HepG2 (cell line): Measurements from ENCODE around the gene ACSL6. TPM values are rescaled to one million over a fixed set of nuclear protein-coding genes. Genes with fewer than 3 reads are reported as not detected.

ENCODE experiments used
- CHD2 ChIP-seq: IDR thresholded peaks from 2 replicates; pipeline ENCODE4 v1.6.1; 2011; ENCODE audit warnings: low read depth, low read length, improper control_type of control experiment
- DPF2 ChIP-seq: sonication (generic); formaldehyde crosslinking; IDR thresholded peaks from 2 replicates; pipeline ENCODE4 v1.4.0; 2020; ENCODE audit warnings: mild to moderate bottlenecking, low read depth, missing genetic modification reagents, borderline replicate concordance
- DR1 ChIP-seq: sonication (generic); formaldehyde crosslinking; IDR thresholded peaks from 2 replicates; pipeline ENCODE4 v1.8.0; 2021; ENCODE audit warnings: mild to moderate bottlenecking, missing genetic modification reagents, inconsistent platforms
- FOXO1 ChIP-seq: sonication (generic); formaldehyde crosslinking; IDR thresholded peaks from 2 replicates; pipeline ENCODE4 v1.4.0; 2020; ENCODE audit warnings: missing genetic modification reagents
- HMG20A ChIP-seq: IDR thresholded peaks from 2 replicates; pipeline ENCODE4 v1.6.1; 2016; ENCODE audit warnings: borderline replicate concordance
- KDM4B ChIP-seq: sonication (generic); formaldehyde crosslinking; IDR thresholded peaks from 2 replicates; pipeline ENCODE4 v1.4.0; 2020; ENCODE audit warnings: missing genetic modification reagents
- KLF16 ChIP-seq, 2 experiments: sonication (generic) in 1 of 2; formaldehyde crosslinking in 1 of 2; IDR thresholded peaks; 2 replicates each; pipeline versions ENCODE4 v1.6.1 to v1.8.0; 2016 to 2023; ENCODE audit warnings: missing genetic modification reagents in 2 of 2, missing compliant biosample characterization in 1 of 2
- MTA1 ChIP-seq: sonication (generic); formaldehyde crosslinking; IDR thresholded peaks from 2 replicates; pipeline ENCODE4 v1.4.0; 2020; ENCODE audit warnings: missing genetic modification reagents, mild to moderate bottlenecking, borderline replicate concordance
- NFKBIZ ChIP-seq: IDR thresholded peaks from 2 replicates; pipeline ENCODE4 v1.6.1; 2018; ENCODE audit warnings: missing genetic modification reagents, missing compliant biosample characterization
- NFYC ChIP-seq: IDR thresholded peaks from 2 replicates; pipeline ENCODE4 v1.6.1; 2016; ENCODE audit warnings: missing genetic modification reagents, missing compliant biosample characterization
- PITX1 ChIP-seq: sonication (generic); formaldehyde crosslinking; IDR thresholded peaks from 2 replicates; pipeline ENCODE4 v1.5.1; 2020; ENCODE audit warnings: mild to moderate bottlenecking, missing genetic modification reagents
- YY1 ChIP-seq: IDR thresholded peaks from 2 replicates; pipeline ENCODE4 v1.6.1; 2011; ENCODE audit warnings: low read length, low read depth, moderate library complexity, mild to moderate bottlenecking; ENCODE audit not compliant: insufficient read depth, insufficient replicate concordance
- ZBTB1 ChIP-seq: sonication (generic); formaldehyde crosslinking; IDR thresholded peaks from 2 replicates; pipeline ENCODE4 v1.4.0; 2020; ENCODE audit warnings: missing genetic modification reagents, borderline replicate concordance
- ZNF101 ChIP-seq: sonication (generic); formaldehyde crosslinking; IDR thresholded peaks from 2 replicates; pipeline ENCODE4 v1.4.0; 2020; ENCODE audit warnings: mild to moderate bottlenecking, low read depth, missing genetic modification reagents, borderline replicate concordance
- ZNF441 ChIP-seq: sonication (generic); formaldehyde crosslinking; IDR thresholded peaks from 2 replicates; pipeline ENCODE4 v1.7.0; 2021; ENCODE audit warnings: missing genetic modification reagents, borderline replicate concordance
- ZNF460 ChIP-seq: sonication (generic); formaldehyde crosslinking; IDR thresholded peaks from 2 replicates; pipeline ENCODE4 v1.5.1; 2020; ENCODE audit warnings: missing genetic modification reagents, mild to moderate bottlenecking, borderline replicate concordance
- ZNF580 ChIP-seq: IDR thresholded peaks from 2 replicates; pipeline ENCODE4 v1.6.1; 2016; ENCODE audit warnings: low read depth, borderline replicate concordance
- polyA plus RNA-seq, 8 experiments: library from polyadenylated mRNA; depleted of rRNA in 3 of 8; stranded (reverse) in 7 of 8; unstranded in 1 of 8; fragments of >200 nt; fragmentation: Illumina TruSeq in 4 of 8; extraction: Trizol in 4 of 8; gene quantifications; 2 replicates each; pipeline versions ENCODE4 v1.2.1 to v1.2.3, GENCODE V29; 2011 to 2016; ENCODE audit warnings: low read depth in 4 of 8, missing spikeins in 1 of 8, mixed read lengths in 1 of 8; ENCODE audit not compliant: insufficient read depth in 1 of 8
- total RNA-seq, 5 experiments: library from RNA; depleted of rRNA; stranded (reverse); fragments of >200 nt; fragmentation: Illumina TruSeq; extraction: Trizol; gene quantifications; 2 replicates each; pipeline ENCODE4 v1.2.3, GENCODE V29; 2016; ENCODE audit warnings: low read depth in 1 of 5
- TF ChIP-seq, protein P1 (sequence below): sonication (generic); formaldehyde crosslinking; IDR thresholded peaks from 2 replicates; pipeline ENCODE4 v1.4.0; 2020; ENCODE audit warnings: mild to moderate bottlenecking, missing genetic modification reagents
- TF ChIP-seq, protein P2 (sequence below): sonication (generic); formaldehyde crosslinking; conservative IDR thresholded peaks from 2 replicates; pipeline ENCODE4 v1.4.0; 2020; ENCODE audit warnings: mild to moderate bottlenecking, missing genetic modification reagents, moderate library complexity

ACSL6 gene
- total and polyA plus RNA-seq, 2 of the 13 experiments (the other 11 are each of a cell fraction or from before 2014, with no cell fraction given): 3.7 to 3.8 TPM

DNA sequence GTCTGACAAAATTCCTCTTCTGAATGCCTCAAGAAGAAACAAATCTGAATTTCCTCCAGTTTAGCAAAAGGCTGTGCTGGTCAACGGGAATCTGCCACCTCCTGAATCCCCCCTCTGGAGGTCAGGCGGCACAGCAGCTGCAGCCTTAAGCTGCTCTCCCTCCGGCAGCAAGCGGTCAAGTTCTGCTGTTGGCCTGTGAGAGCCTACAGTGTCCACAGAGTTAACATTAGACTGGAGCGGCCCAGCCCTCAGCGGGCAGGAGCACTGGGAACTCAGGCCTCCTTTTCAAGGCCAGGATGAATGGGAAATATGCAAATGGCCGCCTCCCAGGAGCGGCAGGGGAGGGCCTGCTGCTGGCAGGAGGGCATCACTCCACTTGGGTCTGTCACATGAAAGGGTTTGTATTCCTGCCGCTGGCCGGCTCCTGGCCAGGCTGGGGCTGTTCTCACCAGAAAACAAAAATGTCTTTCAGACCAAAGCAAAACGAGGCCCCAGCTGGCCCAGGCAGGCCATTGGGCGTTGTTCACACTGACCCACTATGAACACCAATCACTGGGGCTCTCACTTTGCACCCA, 8.2 kb downstream of the ACSL6 start (continued):
- TF ChIP-seq HMG20A (CRISPR knock-in tag): peak; percentile 51; the same call in 1 of the 2 replicates
- 0 out of 4 replicates have a peak, but pooled peaks of 1 of the 2 experiments have one; percentile 60 for TF ChIP-seq KLF16 (CRISPR knock-in tag; IDR thresholded peaks at IDR 0.05)
- peak; percentile 46; the same call in 1 of the 2 replicates for TF ChIP-seq PITX1 (CRISPR knock-in tag)
- peak; percentile 59; the same call in 1 of the 2 replicates for TF ChIP-seq ZNF441
- TF ChIP-seq NFYC (CRISPR knock-in tag): peak; percentile 60
- TF ChIP-seq ZNF460 (CRISPR knock-in tag): peak; percentile 17; the same call in 1 of the 2 replicates
- no peak for TF ChIP-seq ZBTB1 (CRISPR knock-in tag)
- TF ChIP-seq, protein P1, sequence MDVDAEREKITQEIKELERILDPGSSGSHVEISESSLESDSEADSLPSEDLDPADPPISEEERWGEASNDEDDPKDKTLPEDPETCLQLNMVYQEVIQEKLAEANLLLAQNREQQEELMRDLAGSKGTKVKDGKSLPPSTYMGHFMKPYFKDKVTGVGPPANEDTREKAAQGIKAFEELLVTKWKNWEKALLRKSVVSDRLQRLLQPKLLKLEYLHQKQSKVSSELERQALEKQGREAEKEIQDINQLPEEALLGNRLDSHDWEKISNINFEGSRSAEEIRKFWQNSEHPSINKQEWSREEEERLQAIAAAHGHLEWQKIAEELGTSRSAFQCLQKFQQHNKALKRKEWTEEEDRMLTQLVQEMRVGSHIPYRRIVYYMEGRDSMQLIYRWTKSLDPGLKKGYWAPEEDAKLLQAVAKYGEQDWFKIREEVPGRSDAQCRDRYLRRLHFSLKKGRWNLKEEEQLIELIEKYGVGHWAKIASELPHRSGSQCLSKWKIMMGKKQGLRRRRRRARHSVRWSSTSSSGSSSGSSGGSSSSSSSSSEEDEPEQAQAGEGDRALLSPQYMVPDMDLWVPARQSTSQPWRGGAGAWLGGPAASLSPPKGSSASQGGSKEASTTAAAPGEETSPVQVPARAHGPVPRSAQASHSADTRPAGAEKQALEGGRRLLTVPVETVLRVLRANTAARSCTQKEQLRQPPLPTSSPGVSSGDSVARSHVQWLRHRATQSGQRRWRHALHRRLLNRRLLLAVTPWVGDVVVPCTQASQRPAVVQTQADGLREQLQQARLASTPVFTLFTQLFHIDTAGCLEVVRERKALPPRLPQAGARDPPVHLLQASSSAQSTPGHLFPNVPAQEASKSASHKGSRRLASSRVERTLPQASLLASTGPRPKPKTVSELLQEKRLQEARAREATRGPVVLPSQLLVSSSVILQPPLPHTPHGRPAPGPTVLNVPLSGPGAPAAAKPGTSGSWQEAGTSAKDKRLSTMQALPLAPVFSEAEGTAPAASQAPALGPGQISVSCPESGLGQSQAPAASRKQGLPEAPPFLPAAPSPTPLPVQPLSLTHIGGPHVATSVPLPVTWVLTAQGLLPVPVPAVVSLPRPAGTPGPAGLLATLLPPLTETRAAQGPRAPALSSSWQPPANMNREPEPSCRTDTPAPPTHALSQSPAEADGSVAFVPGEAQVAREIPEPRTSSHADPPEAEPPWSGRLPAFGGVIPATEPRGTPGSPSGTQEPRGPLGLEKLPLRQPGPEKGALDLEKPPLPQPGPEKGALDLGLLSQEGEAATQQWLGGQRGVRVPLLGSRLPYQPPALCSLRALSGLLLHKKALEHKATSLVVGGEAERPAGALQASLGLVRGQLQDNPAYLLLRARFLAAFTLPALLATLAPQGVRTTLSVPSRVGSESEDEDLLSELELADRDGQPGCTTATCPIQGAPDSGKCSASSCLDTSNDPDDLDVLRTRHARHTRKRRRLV (CRISPR knock-in tag): peak; percentile 87
- TF ChIP-seq YY1: peak; percentile 81
- TF ChIP-seq MTA1 (CRISPR knock-in tag): peak; percentile 66; the same call in 1 of the 2 replicates
- no peak for TF ChIP-seq ZNF101
- TF ChIP-seq DR1 (CRISPR knock-in tag): peak; percentile 55; the same call in 1 of the 2 replicates
- no peak for TF ChIP-seq CHD2
- TF ChIP-seq NFKBIZ (CRISPR knock-in tag): peak; percentile 76; the same call in 1 of the 2 replicates
- TF ChIP-seq ZNF580 (CRISPR knock-in tag): peak; percentile 76; the same call in 1 of the 2 replicates
- TF ChIP-seq FOXO1 (CRISPR knock-in tag): peak; percentile 62; the same call in 1 of the 2 replicates
- TF ChIP-seq KDM4B (CRISPR knock-in tag): peak; percentile 25; the same call in 1 of the 2 replicates
- TF ChIP-seq, protein P2, sequence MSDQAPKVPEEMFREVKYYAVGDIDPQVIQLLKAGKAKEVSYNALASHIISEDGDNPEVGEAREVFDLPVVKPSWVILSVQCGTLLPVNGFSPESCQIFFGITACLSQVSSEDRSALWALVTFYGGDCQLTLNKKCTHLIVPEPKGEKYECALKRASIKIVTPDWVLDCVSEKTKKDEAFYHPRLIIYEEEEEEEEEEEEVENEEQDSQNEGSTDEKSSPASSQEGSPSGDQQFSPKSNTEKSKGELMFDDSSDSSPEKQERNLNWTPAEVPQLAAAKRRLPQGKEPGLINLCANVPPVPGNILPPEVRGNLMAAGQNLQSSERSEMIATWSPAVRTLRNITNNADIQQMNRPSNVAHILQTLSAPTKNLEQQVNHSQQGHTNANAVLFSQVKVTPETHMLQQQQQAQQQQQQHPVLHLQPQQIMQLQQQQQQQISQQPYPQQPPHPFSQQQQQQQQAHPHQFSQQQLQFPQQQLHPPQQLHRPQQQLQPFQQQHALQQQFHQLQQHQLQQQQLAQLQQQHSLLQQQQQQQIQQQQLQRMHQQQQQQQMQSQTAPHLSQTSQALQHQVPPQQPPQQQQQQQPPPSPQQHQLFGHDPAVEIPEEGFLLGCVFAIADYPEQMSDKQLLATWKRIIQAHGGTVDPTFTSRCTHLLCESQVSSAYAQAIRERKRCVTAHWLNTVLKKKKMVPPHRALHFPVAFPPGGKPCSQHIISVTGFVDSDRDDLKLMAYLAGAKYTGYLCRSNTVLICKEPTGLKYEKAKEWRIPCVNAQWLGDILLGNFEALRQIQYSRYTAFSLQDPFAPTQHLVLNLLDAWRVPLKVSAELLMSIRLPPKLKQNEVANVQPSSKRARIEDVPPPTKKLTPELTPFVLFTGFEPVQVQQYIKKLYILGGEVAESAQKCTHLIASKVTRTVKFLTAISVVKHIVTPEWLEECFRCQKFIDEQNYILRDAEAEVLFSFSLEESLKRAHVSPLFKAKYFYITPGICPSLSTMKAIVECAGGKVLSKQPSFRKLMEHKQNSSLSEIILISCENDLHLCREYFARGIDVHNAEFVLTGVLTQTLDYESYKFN (CRISPR knock-in tag): peak; percentile 74
- TF ChIP-seq DPF2 (CRISPR knock-in tag): peak; percentile 42; the same call in 1 of the 2 replicates
